GM12873 (cell line): ENCODE data around the gene CHIT1.

Experiments
- TF ChIP-seq, protein P1 (sequence below): IDR thresholded peaks from 2 replicates; pipeline ENCODE4 v1.5.1; 2012; ENCODE audit warnings: low read depth, mild to moderate bottlenecking, moderate library complexity, low read length, control low read depth; ENCODE audit not compliant: insufficient read depth; ENCODE audit errors: missing control alignments

CHIT1 gene

DNA sequence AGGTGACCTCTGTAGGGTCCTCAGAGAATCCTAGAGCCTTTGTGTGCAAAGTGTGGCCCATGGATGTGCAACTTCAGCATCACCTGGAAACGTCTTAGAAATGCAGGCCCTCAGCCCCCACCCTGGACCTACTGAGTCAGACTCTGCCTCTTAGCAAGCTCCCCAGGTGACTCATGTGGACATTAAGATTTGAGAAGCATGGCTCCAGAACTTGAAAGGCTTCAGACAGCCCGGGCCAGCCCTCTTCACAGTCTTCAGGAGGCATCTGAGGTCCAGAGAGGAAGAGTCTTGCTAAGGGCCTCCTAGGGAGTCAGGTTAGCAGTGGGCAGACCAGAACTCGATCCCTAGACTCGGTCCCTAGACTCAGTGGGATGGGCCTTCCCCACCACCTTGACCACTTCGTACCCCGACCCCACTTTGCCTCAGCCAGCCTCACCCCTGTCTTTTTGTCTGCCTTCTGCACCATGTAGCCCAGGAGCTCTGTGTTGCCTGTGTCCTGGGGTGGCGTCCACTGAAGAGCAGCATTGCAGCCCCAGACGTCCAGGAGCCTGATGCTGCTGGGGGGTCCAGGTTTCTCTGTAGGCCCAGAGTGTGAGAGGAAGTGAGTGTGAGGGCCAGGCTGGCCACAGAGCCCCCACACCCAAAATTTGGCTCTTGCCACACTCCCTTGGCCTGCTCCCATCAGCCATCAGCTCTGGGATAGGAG, 58.7 kb downstream of the CHIT1 start:
- TF ChIP-seq, protein P1, sequence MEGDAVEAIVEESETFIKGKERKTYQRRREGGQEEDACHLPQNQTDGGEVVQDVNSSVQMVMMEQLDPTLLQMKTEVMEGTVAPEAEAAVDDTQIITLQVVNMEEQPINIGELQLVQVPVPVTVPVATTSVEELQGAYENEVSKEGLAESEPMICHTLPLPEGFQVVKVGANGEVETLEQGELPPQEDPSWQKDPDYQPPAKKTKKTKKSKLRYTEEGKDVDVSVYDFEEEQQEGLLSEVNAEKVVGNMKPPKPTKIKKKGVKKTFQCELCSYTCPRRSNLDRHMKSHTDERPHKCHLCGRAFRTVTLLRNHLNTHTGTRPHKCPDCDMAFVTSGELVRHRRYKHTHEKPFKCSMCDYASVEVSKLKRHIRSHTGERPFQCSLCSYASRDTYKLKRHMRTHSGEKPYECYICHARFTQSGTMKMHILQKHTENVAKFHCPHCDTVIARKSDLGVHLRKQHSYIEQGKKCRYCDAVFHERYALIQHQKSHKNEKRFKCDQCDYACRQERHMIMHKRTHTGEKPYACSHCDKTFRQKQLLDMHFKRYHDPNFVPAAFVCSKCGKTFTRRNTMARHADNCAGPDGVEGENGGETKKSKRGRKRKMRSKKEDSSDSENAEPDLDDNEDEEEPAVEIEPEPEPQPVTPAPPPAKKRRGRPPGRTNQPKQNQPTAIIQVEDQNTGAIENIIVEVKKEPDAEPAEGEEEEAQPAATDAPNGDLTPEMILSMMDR: no peak

DNA sequence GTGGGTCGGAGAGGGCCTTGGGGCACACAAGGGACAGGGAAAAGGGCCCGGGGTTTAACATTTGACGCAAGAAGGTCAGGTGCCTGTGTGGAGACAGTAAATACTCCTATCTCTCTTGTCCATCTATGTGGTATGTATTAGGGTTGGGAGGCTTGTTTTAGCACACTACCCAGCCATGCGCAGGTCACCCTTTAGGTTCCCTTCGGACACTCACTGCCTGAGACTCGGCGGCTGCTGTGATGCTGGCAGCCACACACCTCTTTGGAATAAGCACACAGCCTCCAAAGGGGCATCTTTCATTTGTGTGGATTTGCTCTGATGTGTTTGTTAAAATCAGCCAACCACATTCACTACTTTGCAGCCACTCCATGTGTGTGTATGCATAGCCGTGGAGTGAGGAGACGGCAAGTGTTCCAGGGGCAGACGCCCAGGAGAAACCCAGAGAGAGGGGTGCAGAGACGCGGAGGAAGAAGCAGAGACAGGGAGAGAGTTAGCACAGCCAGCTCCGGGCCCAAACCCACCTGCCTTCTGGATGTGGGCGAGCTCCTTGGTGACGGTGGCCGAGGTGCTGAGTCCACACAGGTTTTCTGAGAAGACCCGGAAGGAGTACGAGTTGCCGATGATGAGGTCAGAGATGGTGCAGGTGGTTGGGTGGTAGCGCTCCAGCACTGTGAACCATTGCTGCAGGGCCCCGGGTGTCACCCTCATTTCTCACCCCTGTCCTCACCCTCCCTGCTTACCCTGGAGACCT, 59.5 kb downstream of the CHIT1 start:
- TF ChIP-seq, protein P1: no peak

DNA sequence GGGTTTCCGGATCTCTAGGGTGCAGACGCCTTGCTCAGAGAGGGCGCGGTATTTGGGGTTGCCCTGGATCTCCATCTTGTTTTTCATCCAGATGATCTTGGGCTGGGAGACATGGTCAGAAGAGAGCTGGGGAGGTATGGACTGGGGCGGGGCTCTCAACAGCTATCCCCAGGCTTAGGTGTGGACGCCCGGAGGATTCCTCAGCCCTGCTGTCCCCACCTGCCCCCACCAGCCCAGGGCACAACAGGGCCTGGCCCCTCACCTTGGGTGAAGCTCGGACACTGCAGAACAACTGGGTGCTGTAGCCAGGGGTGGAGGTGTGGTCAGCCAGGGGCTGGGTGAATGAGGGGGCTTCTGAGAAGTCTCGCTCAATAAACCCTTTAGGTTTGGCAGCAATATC, 60.5 kb downstream of the CHIT1 start:
- TF ChIP-seq, protein P1: no peak

DNA sequence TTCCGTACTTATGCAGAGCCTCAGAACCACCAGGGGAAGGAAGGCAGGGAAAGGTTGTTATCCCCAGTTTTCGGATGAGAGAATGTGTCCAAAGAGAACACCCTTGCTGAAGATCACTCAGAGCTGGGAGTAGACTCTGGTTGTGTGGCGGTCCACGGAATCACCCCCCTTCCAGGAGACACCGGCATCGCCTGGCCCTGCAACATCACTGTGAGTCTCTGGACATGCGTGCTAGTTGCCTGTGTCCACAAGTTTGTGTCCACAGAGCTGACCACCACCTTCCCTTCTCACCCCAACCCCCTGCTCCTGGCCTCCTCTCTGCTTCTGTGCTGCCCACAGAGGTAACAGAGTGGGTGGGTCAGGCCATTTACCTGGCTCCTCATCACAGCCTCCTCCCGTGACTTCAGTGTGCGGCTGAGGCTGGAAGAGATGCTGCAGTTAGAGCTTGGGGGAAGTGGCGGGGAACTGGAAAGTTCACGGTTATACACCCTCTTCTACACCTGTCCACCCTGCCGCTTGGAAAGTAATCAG, 61.2 kb downstream of the CHIT1 start:
- TF ChIP-seq, protein P1: no peak

DNA sequence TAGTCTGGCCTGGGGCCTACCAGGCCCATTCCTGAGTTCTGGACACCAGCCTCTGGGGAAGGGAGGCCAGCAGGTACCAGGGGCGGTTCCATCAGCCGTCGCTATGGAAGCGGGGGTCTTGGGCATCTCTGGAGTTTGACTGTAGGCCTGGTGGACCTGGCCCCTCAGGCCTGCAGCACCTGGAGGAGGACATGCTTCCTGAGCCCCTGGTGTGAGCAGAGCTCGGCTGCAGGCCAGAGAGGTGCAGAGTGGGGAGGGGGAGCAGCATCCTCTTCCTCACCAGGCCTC, 61.6 kb downstream of the CHIT1 start:
- TF ChIP-seq, protein P1: no peak

DNA sequence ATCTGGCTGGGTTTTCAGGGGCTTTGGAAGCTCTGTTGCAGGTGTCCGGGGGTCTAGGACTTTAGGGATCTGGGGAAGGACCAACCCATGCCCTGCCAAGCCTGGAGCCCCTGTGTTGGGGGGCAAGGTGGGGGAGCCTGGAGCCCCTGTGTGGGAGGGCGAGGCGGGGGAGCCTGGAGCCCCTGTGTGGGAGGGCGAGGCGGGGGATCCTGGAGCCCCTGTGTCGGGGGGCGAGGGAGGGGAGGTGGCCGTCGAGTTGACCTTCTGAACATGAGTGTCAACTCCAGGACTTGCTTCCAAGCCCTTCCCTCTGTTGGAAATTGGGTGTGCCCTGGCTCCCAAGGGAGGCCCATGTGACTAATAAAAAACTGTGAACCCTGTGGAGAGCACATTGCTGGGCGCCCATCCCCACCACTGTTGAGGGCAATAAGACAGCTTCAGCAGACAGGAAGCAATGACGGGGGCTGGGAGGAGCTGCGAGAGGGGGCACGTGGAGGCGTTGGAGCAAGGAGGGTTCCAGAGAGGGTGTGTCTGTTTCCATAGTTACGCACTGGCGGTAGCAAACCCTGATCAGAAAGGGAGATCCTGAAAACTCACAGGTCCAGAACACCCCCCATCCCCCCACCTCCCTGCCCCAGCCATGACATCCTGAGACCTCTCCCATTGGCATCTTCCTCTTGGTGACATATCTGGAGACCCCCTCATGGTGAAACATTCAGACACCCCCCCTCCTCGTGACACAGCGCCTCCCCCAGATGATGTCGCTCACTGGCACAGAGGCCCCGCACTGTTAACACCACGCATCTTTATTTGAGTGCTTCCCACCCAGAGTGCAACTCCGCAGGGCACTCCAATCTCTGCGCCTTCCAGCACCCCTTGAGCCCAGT, 62.2 kb downstream of the CHIT1 start:
- TF ChIP-seq, protein P1: no peak

DNA sequence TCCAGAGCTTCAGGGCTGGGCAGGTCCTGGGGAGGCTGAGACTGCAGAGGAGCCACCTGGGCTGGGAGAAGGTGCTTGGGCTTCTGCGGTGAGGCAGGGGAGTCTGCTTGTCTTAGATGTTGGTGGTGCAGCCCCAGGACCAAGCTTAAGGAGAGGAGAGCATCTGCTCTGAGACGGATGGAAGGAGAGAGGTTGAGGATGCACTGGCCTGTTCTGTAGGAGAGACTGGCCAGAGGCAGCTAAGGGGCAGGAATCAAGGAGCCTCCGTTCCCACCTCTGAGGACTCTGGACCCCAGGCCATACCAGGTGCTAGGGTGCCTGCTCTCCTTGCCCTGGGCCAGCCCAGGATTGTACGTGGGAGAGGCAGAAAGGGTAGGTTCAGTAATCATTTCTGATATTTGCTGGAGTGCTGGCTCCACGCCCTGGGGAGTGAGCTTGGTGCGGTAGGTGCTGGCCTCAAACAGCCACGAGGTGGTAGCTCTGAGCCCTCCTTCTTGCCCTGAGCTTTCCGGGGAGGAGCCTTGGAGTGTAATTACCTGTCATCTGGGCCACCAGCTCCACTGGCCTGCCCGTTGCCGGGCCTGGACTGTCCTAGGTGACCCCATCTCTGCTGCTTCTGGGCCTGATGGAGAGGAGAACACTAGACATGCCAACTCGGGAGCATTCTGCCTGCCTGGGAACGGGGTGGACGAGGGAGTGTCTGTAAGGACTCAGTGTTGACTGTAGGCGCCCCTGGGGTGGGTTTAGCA, 63.1 kb downstream of the CHIT1 start:
- TF ChIP-seq, protein P1: peak; percentile 45
